Breast epithelium (tissue), 4 donors: Measurements from ENCODE around the gene GRIK1. TPM values are rescaled to one million over a fixed set of nuclear protein-coding genes. Genes with fewer than 3 reads are reported as not detected.
"Not testable (repeated sequence)": the region's sequence is repeated elsewhere in the genome, so short reads cannot be mapped to it uniquely, and the experiment has no call there.

Source experiments
- DNase-seq, 2 donors: peaks; one replicate each; pipeline ENCODE4 v3.0.0-alpha.2; 2019; ENCODE audit warnings: low spot score in 2 of 2
- H3K27ac ChIP-seq, 2 donors: fragments of 200-600 bp; sonication (generic) in 1 of 2; one replicate each; pipeline ENCODE4 v1.5.1; 2016 to 2019; ENCODE audit warnings: mild to moderate bottlenecking in 1 of 2
- H3K27me3 ChIP-seq, 2 donors: fragments of 200-600 bp; sonication (generic) in 1 of 2; one replicate each; pipeline versions ENCODE4 v1.5.1 to v1.6.0; 2017 to 2019; ENCODE audit warnings: control low read depth in 1 of 2, mild to moderate bottlenecking in 1 of 2
- H3K36me3 ChIP-seq: fragments of 200-600 bp; one replicate; pipeline ENCODE4 v1.5.1; 2019
- H3K4me1 ChIP-seq, 2 donors: fragments of 200-600 bp; sonication (generic); one replicate each; pipeline ENCODE4 v1.5.1; 2016 to 2019; ENCODE audit warnings: control low read depth in 1 of 2
- H3K4me3 ChIP-seq, 3 donors: fragments of 200-600 bp; sonication (generic); 1 replicate in 2 of 3; 2 replicates in 1 of 3; pipeline ENCODE4 v1.5.1; 2016 to 2019; ENCODE audit warnings: mild to moderate bottlenecking in 3 of 3, moderate library complexity in 2 of 3
- H3K9me3 ChIP-seq, 2 donors: fragments of 200-600 bp; sonication (generic) in 1 of 2; one replicate each; pipeline ENCODE4 v1.5.1; 2016 to 2019; ENCODE audit warnings: control low read depth in 1 of 2
- POLR2A ChIP-seq: fragments of 450-650 bp; IDR thresholded peaks from one replicate; pipeline ENCODE4 v1.6.1; 2016; ENCODE audit warnings: antibody characterized with exemption, mild to moderate bottlenecking, moderate library complexity
- POLR2AphosphoS5 ChIP-seq, 3 donors: sonication (generic); formaldehyde crosslinking; IDR thresholded peaks; one replicate each; pipeline ENCODE4 v1.6.1; 2017; ENCODE audit warnings: antibody characterized with exemption in 3 of 3
- intact Hi-C: fragments of 100-400 bp; cut with DNase I; formaldehyde crosslinking; loops from one replicate; pipeline ENCODE4 v1.15.1; 2023; ENCODE audit warnings: low total_unique reads
- total RNA-seq, 3 donors: library from RNA; depleted of rRNA; stranded (reverse); fragments of >200 nt; gene quantifications; one replicate each; pipeline ENCODE4 v1.1.0, GENCODE V29; 2016
- TF ChIP-seq, protein P1 (sequence below), 3 donors: fragments of 450-650 bp; IDR thresholded peaks; one replicate each; pipeline ENCODE4 v1.5.1; 2016 to 2017; ENCODE audit warnings: antibody characterized with exemption in 3 of 3, mild to moderate bottlenecking in 3 of 3, moderate library complexity in 3 of 3

The GRIK1 gene
- total RNA-seq, 3 donors from 2014 or later, result 0.33 to 1.3 TPM; not detected in 1

DNA sequence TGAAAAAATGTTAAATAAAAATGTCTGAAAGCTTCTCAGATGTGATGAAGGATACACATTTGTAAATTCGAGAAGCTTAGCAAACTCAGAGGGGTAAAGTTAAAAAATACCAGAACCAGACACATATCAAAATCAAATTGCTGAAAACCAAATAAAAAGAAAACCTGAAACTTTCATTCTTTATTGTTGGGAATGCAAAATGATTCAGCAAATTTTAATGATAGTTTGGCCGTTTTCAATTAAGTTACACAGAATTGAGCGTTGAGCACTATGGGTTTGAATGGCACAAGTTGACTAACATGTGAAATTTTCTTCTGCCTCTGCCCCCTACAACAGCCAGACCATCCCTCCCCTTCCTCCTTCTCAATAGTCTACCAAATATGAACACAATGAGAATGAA, 33.5 kb upstream of the GRIK1 start:
- intact Hi-C loops, result no loop called here
- Histone ChIP-seq H3K4me1 (no peaks in the 10 kb centered on the region), H3K4me3 (no peak overlapping the region), H3K36me3 (no peaks in the 10 kb centered on the region), H3K27ac (no peak overlapping the region), H3K27me3 (no peaks in the 10 kb centered on the region), H3K9me3 (no peaks in the 10 kb centered on the region)
- DNase-seq, result no peak
- TF ChIP-seq POLR2AphosphoS5 (IDR thresholded peaks at IDR 0.05), result no peak
- TF ChIP-seq, protein P1, sequence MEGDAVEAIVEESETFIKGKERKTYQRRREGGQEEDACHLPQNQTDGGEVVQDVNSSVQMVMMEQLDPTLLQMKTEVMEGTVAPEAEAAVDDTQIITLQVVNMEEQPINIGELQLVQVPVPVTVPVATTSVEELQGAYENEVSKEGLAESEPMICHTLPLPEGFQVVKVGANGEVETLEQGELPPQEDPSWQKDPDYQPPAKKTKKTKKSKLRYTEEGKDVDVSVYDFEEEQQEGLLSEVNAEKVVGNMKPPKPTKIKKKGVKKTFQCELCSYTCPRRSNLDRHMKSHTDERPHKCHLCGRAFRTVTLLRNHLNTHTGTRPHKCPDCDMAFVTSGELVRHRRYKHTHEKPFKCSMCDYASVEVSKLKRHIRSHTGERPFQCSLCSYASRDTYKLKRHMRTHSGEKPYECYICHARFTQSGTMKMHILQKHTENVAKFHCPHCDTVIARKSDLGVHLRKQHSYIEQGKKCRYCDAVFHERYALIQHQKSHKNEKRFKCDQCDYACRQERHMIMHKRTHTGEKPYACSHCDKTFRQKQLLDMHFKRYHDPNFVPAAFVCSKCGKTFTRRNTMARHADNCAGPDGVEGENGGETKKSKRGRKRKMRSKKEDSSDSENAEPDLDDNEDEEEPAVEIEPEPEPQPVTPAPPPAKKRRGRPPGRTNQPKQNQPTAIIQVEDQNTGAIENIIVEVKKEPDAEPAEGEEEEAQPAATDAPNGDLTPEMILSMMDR (IDR thresholded peaks at IDR 0.05), result no peak
- no peak for TF ChIP-seq POLR2A

- Histone ChIP-seq H3K4me3 (no peak overlapping the region), H3K9me3 (no peaks in the 10 kb centered on the region), H3K4me1 (no peaks in the 10 kb centered on the region), H3K27me3 (no peaks in the 10 kb centered on the region), H3K27ac (no peak overlapping the region), H3K36me3 (no peaks in the 10 kb centered on the region)
- no peak for DNase-seq
- intact Hi-C loops, result no loop called here
- no peak for TF ChIP-seq POLR2AphosphoS5 (IDR thresholded peaks at IDR 0.05)
- no peak for TF ChIP-seq POLR2A
Observed at GRCh38 chr21:29961291-29962027, 21.7 kb upstream of the GRIK1 start.

DNA sequence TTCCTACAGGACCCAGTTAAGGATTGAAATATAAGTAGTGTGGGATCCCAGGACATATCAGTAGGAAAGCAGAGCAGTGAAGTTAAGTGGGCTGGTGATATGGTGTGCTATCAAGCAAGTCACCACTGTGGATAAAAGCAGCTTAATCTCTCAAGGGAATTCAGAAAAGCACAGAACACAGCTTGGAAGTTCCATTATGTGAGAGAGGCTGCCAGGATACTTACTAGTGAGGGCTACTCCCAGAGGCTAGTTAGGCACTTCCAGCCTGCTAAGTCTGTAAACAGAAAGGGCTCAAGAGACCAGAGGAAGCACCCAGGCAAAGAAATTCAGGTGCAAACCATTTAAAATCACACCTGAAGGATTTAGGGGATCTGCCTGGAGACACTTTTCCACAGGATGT, 18.8 kb upstream of the GRIK1 start:
- Histone ChIP-seq H3K27ac (no peak overlapping the region), H3K9me3 (no peaks in the 10 kb centered on the region), H3K36me3 (no peaks in the 10 kb centered on the region), H3K4me1 (no peaks in the 10 kb centered on the region), H3K27me3 (no peaks in the 10 kb centered on the region), H3K4me3 (no peak overlapping the region)
- no peak for TF ChIP-seq POLR2AphosphoS5 (IDR thresholded peaks at IDR 0.05)
- TF ChIP-seq POLR2A, result no peak
- TF ChIP-seq, protein P1 (IDR thresholded peaks at IDR 0.05), result no peak
- intact Hi-C loops, result no loop called here
- DNase-seq, result no peak

DNA sequence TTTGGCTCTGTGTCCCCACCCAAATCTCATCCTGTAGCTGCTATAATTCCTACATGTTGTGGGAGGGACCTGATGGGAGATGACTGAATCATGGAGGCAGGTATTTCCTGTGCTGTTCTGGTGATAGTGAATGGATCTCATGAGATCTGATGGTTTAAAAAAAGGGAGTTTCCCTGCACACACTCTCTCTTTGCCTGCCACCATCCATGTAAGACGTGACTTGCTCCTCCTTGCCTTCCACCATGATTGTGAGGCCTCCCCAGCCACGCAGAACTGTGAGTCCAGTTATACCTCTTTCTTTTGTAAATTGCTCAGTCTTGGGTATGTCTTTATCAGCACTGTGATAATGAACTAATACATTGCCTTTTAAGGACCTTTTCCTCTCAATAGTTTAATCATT, 18.2 kb upstream of the GRIK1 start:
- H3K27ac ChIP-seq, H3K27me3 ChIP-seq, H3K4me1 ChIP-seq, H3K9me3 ChIP-seq, intact Hi-C loops, DNase-seq, H3K4me3 ChIP-seq, H3K36me3 ChIP-seq: not testable (repeated sequence)

DNA sequence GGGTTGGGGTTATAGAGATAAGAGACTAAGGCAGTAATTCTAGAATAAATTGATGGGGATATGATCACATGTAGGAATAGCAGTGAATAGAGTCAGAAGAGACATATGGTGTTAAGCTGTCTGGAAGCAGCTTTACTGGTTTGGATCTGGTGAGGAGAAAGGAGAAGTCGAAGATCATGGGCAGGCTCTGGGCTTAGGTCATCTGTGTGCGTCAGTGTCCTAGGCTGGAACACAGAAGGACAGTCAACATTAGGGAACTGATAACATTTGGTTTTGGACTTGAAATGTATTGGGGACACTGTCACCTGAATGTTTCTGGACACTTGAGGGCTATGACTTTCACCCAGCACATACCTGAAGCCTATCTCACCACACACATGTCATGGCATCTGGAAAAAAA, 13.9 kb upstream of the GRIK1 start:
- intact Hi-C loops, result no loop called here
- Histone ChIP-seq H3K36me3 (no peaks in the 10 kb centered on the region), H3K27me3 (no peaks in the 10 kb centered on the region), H3K27ac (no peak overlapping the region), H3K4me1 (no peaks in the 10 kb centered on the region), H3K4me3 (no peak overlapping the region), H3K9me3 (no peaks in the 10 kb centered on the region)
- DNase-seq, result no peak
- TF ChIP-seq POLR2AphosphoS5 (IDR thresholded peaks at IDR 0.05) (no peak), POLR2A (no peak)
- TF ChIP-seq, protein P1 (IDR thresholded peaks at IDR 0.05), result no peak

- intact Hi-C loops, result no loop called here
- Histone ChIP-seq H3K4me3 (no peak overlapping the region), H3K27ac (no peak overlapping the region)
Observed at GRCh38 chr21:29953072-29953471, 13.3 kb upstream of the GRIK1 start.

More at GRCh38 chr21:29953072-29953471, 13.3 kb upstream of the GRIK1 start:
- no peak for DNase-seq
- Histone ChIP-seq H3K36me3 (no peaks in the 10 kb centered on the region), H3K27me3 (no peaks in the 10 kb centered on the region), H3K9me3 (no peaks in the 10 kb centered on the region), H3K4me1 (no peaks in the 10 kb centered on the region)
- TF ChIP-seq POLR2AphosphoS5 (IDR thresholded peaks at IDR 0.05), result no peak
- TF ChIP-seq, protein P1 (IDR thresholded peaks at IDR 0.05), result no peak
- no peak for TF ChIP-seq POLR2A
